Measurements from ENCODE around the gene ERCC3. TPM values are rescaled to one million over a fixed set of nuclear protein-coding genes. Genes with fewer than 3 reads are reported as not detected.
"Not testable (repeated sequence)": the region's sequence is repeated elsewhere in the genome, so short reads cannot be mapped to it uniquely, and the experiment has no call there.

ERCC3 gene
- total and polyA plus RNA-seq, 4 donors = 34.6 to 63.7 (median 52.0) TPM

DNA sequence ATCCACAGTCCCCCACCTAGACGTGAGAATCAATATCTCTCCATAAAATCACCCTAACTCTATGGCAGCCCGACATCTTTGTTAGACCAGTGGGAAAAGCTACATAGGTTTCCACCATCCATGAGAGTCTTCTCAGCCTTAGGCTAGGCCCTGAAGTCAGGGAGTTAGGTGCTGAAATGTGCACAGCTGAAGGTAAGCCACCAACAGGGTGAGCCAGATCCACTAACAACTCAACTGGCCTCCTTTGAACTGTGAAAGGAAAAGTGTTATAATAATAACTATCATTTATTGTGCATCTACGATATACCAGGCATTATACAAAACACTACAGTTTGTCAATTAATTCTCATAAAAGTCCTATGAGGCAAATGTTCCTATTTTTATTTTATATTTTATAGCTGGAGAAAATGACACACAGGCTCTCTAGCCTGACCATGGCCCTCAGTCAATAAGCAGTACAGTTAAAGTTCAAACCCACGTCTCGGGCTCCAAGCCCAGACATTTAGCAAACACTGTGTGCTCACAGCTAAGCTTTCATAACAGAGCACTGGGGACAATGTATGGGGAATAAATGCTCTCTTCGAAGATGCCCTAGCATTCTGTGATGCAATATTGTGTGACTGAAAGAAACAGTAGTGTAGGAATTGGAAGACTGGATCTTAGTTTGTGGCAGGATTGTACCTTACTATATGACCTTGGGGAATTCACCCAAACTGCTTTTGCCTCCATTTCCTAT lies 62.6 kb downstream of the ERCC3 start:
- Histone ChIP-seq H3K27me3 (ENCODE audit: control insufficient read depth, insufficient read depth, low read length) (no peaks in the 10 kb centered on the region), H3K9me3 (ENCODE audit: control insufficient read depth, insufficient read depth, low read length) (no peaks in the 10 kb centered on the region), H3K4me1 (ENCODE audit: control insufficient read depth, insufficient read depth, low read length) (peaks cover 5% of the 10 kb centered on the region), H3K4me3 (ENCODE audit: low read depth, low read length) (no peak overlapping the region), H3K36me3 (ENCODE audit: control insufficient read depth, insufficient read depth, low read length) (no peaks in the 10 kb centered on the region), H3K27ac (ENCODE audit: low read depth, low read length) (no peak overlapping the region)
- no peak for DNase-seq (ENCODE audit: low read depth in 4 of 6, low spot score in 6 of 6)
- 96% methylated on average over 3 of the region's 6 CpGs for WGBS (ENCODE audit: insufficient coverage)

DNA sequence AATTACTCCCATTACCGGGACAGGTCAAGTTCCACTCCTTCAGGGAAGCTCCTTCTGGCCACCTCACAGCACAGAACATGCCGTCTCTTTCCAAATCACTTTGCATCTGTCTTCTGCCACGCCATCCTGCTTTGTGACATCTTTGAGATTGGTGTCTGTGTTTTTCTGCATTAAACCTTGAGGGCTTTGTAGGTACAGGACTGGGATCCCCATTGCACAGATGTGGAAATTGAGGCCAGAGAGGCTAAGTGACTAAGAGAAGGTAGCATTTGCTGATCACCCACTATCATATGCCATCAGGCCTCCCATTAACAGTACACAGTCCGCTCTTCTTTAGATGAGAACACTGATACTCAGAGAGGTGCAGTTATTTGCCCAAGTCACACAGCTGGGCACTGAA lies 64.4 kb downstream of the ERCC3 start:
- Histone ChIP-seq H3K4me1 (ENCODE audit: control insufficient read depth, insufficient read depth, low read length) (peaks cover 9% of the 10 kb centered on the region), H3K36me3 (ENCODE audit: control insufficient read depth, insufficient read depth, low read length) (no peaks in the 10 kb centered on the region), H3K9me3 (ENCODE audit: control insufficient read depth, insufficient read depth, low read length) (no peaks in the 10 kb centered on the region), H3K27me3 (ENCODE audit: control insufficient read depth, insufficient read depth, low read length) (peaks cover 4% of the 10 kb centered on the region), H3K4me3 (ENCODE audit: low read depth, low read length) (no peak overlapping the region), H3K27ac (ENCODE audit: low read depth, low read length) (no peak overlapping the region)
- DNase-seq (ENCODE audit: low read depth in 4 of 6, low spot score in 6 of 6) = no peak
- WGBS (ENCODE audit: insufficient coverage) = no CpG with 5 or more reads among the region's 4 CpGs

DNA sequence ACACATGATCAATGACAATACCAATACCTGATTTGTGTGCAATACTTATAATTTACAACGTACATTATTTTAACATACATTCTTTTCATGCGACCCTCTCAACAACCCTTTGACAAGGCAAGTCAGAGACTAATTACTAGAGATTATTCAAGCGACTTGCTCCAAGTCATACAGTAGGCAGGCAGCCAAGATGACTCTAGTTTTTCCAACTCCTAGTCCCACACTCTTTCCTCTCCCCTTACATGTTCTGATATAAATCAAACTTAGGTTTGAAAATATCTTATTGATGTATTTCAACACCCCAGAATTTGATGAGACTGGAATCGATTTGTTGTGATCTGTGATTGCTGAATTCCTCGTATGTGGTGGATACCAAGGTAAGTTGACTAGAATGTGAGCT lies 65.8 kb downstream of the ERCC3 start:
- Histone ChIP-seq H3K4me3 (ENCODE audit: low read depth, low read length) (no peak overlapping the region), H3K9me3 (ENCODE audit: control insufficient read depth, insufficient read depth, low read length) (no peaks in the 10 kb centered on the region), H3K27me3 (ENCODE audit: control insufficient read depth, insufficient read depth, low read length) (peaks cover 4% of the 10 kb centered on the region), H3K4me1 (ENCODE audit: control insufficient read depth, insufficient read depth, low read length) (peaks cover 9% of the 10 kb centered on the region), H3K36me3 (ENCODE audit: control insufficient read depth, insufficient read depth, low read length) (no peaks in the 10 kb centered on the region), H3K27ac (ENCODE audit: low read depth, low read length) (no peak overlapping the region)
- no peak for DNase-seq (ENCODE audit: low read depth in 4 of 6, low spot score in 6 of 6)
- 83% methylated on average over 3 of the region's 5 CpGs for WGBS (ENCODE audit: insufficient coverage)

DNA sequence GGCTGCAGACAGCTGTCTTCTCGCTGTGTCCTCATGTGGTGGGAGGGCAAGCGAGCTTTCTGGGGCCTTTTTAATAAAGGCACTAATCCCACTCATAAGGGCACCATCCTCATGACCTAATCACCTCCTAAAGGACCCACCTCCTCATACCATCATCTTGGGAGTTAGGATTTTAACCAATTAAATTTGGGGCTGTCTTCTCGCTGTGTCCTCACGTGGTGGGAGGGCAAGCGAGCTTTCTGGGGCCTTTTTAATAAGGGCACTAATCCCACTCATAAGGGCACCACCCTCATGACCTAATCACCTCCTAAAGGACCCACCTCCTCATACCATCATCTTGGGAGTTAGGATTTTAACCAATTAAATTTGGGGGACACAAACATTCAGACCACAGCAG lies 66.7 kb downstream of the ERCC3 start:
- not testable (repeated sequence) for H3K9me3 ChIP-seq (ENCODE audit: control insufficient read depth, insufficient read depth, low read length); DNase-seq (ENCODE audit: low read depth in 4 of 6, low spot score in 6 of 6); H3K27me3 ChIP-seq (ENCODE audit: control insufficient read depth, insufficient read depth, low read length); H3K4me3 ChIP-seq (ENCODE audit: low read depth, low read length); H3K4me1 ChIP-seq (ENCODE audit: control insufficient read depth, insufficient read depth, low read length); H3K27ac ChIP-seq (ENCODE audit: low read depth, low read length); H3K36me3 ChIP-seq (ENCODE audit: control insufficient read depth, insufficient read depth, low read length)
- WGBS (ENCODE audit: insufficient coverage) = 100% methylated on average over 1 of the region's 5 CpGs

DNA sequence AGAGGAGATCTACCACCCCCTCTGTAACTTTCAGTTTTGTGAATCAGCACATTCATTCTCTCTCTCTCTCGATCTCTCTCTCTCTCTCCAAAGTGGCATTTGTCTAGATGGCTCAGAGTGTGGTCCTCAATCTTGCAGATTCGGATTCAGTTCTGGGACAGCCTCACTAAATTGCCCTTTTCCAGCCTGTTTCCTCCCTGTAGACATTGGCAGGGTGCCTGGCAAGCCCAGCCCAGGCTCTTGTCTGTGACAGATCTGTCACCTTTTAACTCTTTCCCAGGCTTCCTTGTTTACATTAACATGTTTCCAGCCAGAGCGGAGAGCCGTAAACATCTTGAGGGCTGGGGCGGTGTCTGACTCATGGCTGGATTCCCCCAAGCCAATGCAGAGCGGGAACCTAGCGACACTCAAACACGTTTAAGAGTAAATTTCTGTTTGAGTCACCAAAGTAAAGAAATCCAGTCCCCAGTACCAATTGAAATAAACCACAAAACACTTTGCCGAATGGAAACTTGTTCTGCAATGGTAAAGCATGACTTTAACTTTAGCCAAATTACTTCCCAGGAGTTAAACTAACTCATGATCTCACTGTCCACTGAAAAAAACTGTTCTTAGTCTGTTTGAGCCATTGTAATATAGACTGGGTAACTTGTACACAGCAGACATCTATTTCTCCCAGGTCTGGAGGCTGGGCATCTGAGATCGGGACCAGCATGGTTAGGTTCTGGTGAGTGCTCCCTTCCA lies 67.3 kb downstream of the ERCC3 start:
- no peak overlapping the region for H3K4me3 ChIP-seq (ENCODE audit: low read depth, low read length)
- WGBS (ENCODE audit: insufficient coverage) = 43% methylated on average over 7 of the region's 10 CpGs
- no peaks in the 10 kb centered on the region for H3K36me3 ChIP-seq (ENCODE audit: control insufficient read depth, insufficient read depth, low read length)

DNA sequence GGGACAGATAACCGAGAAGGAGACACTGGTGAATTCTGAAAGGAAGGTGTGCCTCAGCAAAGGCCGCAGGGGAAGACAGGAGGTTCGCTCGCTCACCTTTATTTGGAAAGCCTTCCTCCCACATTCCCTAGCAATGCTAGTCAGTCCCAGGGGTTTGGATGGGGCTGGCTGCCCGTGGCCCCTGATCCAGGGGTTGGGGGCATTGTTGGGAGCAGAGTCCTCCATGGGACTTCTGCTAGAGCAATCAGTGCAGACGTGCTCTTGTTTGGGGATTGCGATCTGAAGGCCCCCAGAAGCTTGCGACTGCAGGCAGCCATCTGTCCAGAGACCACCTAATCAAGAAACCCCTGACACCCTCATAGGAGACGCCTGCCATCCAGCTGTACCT lies 67.8 kb downstream of the ERCC3 start:
- no peak for DNase-seq (ENCODE audit: low read depth in 4 of 6, low spot score in 6 of 6)
- 74% methylated on average over 5 of the region's 9 CpGs for WGBS (ENCODE audit: insufficient coverage)
- no peaks in the 10 kb centered on the region for H3K9me3 ChIP-seq (ENCODE audit: control insufficient read depth, insufficient read depth, low read length)
- no peak overlapping the region for H3K27ac ChIP-seq (ENCODE audit: low read depth, low read length)
- H3K4me3 ChIP-seq (ENCODE audit: low read depth, low read length) = no peak overlapping the region
- no peaks in the 10 kb centered on the region for H3K36me3 ChIP-seq (ENCODE audit: control insufficient read depth, insufficient read depth, low read length)
- peaks cover 10% of the 10 kb centered on the region for H3K4me1 ChIP-seq (ENCODE audit: control insufficient read depth, insufficient read depth, low read length)
- peaks cover 4% of the 10 kb centered on the region for H3K27me3 ChIP-seq (ENCODE audit: control insufficient read depth, insufficient read depth, low read length)

More for the DNA sequence above, 67.3 kb downstream of the ERCC3 start:
- peaks cover 4% of the 10 kb centered on the region for H3K27me3 ChIP-seq (ENCODE audit: control insufficient read depth, insufficient read depth, low read length)
- H3K27ac ChIP-seq (ENCODE audit: low read depth, low read length) = no peak overlapping the region
- peak in 4 of 6 donors; percentile 4 to 64 (median 34) for DNase-seq (ENCODE audit: low read depth in 4 of 6, low spot score in 6 of 6)
- peaks cover 9% of the 10 kb centered on the region for H3K4me1 ChIP-seq (ENCODE audit: control insufficient read depth, insufficient read depth, low read length)
- no peaks in the 10 kb centered on the region for H3K9me3 ChIP-seq (ENCODE audit: control insufficient read depth, insufficient read depth, low read length)

DNA sequence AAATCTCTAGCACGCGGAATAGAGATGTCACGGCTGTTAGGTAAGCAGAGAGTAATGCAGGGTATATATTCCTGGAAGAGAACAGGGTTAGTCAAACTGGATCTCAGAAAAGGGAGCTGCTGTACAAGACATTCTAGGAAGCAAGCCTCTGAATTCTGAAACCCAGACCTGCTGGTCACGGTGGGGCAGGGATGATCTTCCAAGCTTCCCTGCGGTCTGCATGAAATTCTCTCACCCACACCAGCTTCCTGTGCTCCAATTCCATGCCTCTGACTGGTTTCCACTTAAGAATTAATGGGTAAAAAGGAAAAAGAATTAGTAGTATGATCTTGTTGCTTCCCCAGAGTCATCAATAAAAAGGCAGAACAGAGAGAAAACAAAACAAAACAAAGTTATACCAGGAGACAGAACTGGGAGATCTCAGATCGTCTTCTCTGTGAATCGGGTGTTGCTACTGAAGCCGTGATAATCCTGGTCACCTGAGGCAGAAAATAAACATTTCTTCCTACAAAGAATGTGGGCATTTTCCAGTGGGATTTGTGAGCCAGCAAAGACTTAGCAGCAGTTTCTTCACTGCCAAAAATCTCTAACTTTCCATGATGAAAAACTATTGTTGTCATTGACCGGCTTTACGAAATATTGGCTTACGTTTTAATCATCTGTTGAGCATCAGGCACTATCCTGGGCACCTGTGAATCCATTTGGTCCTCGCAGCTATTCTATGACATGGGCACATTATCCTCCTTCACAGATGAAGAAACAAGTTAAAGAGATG lies 68.6 kb downstream of the ERCC3 start:
- WGBS (ENCODE audit: insufficient coverage) = 89% methylated on average over 3 of the region's 12 CpGs

DNA sequence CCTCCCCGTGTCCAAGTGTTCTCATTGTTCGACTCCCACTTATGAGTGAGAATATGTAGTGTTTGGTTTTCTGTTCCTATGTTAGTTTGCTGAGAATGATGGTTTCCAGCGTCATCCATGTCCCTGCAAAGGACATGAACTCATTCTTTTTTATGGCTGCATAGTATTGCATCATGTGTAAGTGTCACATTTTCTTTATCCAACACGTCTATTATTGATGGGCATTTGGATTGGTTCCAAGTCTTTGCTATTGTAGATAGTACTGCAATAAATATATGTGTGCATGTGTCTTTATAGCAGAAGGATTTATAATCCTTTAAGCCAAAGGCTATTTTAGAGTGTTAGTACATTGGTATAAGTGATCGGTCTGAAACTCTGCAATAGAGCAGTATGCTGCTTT lies 69.8 kb downstream of the ERCC3 start:
- H3K36me3 ChIP-seq (ENCODE audit: control insufficient read depth, insufficient read depth, low read length); DNase-seq (ENCODE audit: low read depth in 4 of 6, low spot score in 6 of 6): not testable (repeated sequence)
- 100% methylated on average over 1 of the region's 5 CpGs for WGBS (ENCODE audit: insufficient coverage)

More for the DNA sequence above, 68.6 kb downstream of the ERCC3 start:
- no peak overlapping the region for H3K4me3 ChIP-seq (ENCODE audit: low read depth, low read length)
- peaks cover 16% of the 10 kb centered on the region for H3K4me1 ChIP-seq (ENCODE audit: control insufficient read depth, insufficient read depth, low read length)
- H3K27ac ChIP-seq (ENCODE audit: low read depth, low read length) = no peak overlapping the region
- H3K27me3 ChIP-seq (ENCODE audit: control insufficient read depth, insufficient read depth, low read length) = peaks cover 4% of the 10 kb centered on the region
- no peaks in the 10 kb centered on the region for H3K36me3 ChIP-seq (ENCODE audit: control insufficient read depth, insufficient read depth, low read length)
- DNase-seq (ENCODE audit: low read depth in 4 of 6, low spot score in 6 of 6) = no peak
- H3K9me3 ChIP-seq (ENCODE audit: control insufficient read depth, insufficient read depth, low read length) = no peaks in the 10 kb centered on the region

DNA sequence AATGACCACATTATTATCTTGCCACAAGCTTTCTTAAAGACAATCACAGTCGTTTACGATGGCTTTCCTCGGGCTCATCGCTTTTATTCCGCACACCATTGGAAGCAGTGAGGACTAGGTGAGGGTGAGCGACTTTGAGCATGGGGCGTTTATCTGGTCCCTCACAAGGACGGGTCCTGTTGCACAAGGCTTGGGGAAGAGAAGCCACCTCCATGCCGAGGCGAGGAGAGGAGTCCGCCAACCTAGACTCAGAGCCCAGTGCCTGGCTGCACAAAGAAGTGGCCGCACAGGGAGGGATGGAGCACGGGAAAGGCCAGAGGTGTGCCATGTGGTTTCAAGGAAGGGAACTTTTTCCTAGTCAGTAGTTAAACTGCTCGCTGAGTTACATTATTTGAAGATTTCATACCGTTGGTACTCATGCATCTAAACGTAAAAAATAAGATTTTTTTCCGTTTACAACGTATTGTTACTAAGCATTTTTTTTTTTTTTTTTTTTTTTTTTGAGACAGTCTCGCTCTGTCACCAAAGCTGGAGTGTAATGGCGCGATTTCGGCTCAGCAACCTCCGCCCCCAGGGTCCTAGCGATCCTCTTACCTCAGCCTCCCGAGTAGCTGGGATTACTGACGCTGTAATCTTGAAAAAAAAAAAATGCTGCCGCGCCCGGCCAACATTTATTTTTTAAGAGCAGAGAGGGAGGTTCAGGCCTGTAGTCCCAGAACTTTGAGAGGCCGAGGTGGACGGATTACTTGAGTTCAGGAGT lies 73.0 kb downstream of the ERCC3 start:
- peaks cover 11% of the 10 kb centered on the region for H3K27me3 ChIP-seq (ENCODE audit: control insufficient read depth, insufficient read depth, low read length)
- H3K4me1 ChIP-seq (ENCODE audit: control insufficient read depth, insufficient read depth, low read length) = peaks cover 19% of the 10 kb centered on the region
- no peaks in the 10 kb centered on the region for H3K36me3 ChIP-seq (ENCODE audit: control insufficient read depth, insufficient read depth, low read length)
- H3K27ac ChIP-seq (ENCODE audit: low read depth, low read length) = no peak overlapping the region
- peak overlapping the region; percentile 39 for H3K4me3 ChIP-seq (ENCODE audit: low read depth, low read length)
- DNase-seq (ENCODE audit: low read depth in 4 of 6, low spot score in 6 of 6) = peak in 3 of 6 donors; percentile 15 to 48 (median 33)
- peaks cover 2% of the 10 kb centered on the region for H3K9me3 ChIP-seq (ENCODE audit: control insufficient read depth, insufficient read depth, low read length)
- WGBS (ENCODE audit: insufficient coverage) = 4% methylated on average over 10 of the region's 31 CpGs

More for the DNA sequence above, 69.8 kb downstream of the ERCC3 start:
- not testable (repeated sequence) for H3K27ac ChIP-seq (ENCODE audit: low read depth, low read length); H3K9me3 ChIP-seq (ENCODE audit: control insufficient read depth, insufficient read depth, low read length); H3K27me3 ChIP-seq (ENCODE audit: control insufficient read depth, insufficient read depth, low read length); H3K4me3 ChIP-seq (ENCODE audit: low read depth, low read length)
- H3K4me1 ChIP-seq (ENCODE audit: control insufficient read depth, insufficient read depth, low read length) = peaks cover 20% of the 10 kb centered on the region
